ENCODE data around the gene TSPAN13. TPM values are rescaled to one million over a fixed set of nuclear protein-coding genes. Genes with fewer than 3 reads are reported as not detected.

The TSPAN13 gene
- total RNA-seq, 1 donor from 2014 or later = 69.5 TPM

DNA sequence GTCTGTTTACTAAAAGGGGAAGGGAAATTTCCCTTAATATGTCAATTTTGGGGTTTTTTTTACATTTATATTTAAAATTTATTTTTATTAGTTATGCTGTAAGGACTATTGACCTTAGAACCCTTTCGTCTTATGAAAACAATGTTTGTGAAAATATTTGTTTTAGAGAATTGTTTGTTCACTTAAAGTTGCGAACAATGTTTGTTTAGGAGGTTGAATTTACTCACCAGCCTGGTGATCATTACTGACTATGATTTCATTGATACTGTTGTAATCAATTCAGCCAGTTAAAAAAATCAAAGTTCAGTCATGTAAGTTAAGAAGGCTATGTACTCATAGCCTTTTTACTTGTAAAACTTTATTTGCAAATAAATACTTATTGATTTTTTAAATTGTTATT is 27.4 kb upstream of the TSPAN13 start:
- no peaks in the 10 kb centered on the region for H3K27me3 Mint-ChIP-seq (ENCODE audit: low read depth)
- peaks cover 9% of the 10 kb centered on the region for H3K4me1 Mint-ChIP-seq
- TF ChIP-seq CTCF (IDR thresholded peaks at IDR 0.05; ENCODE audit: unreplicated experiment) = no peak
- H3K9me3 Mint-ChIP-seq = no peaks in the 10 kb centered on the region
- H3K36me3 Mint-ChIP-seq = no peaks in the 10 kb centered on the region
- H3K4me3 Mint-ChIP-seq = no peak overlapping the region
- no peak for DNase-seq (ENCODE audit: low spot score in 2 of 2, unreplicated experiment in 2 of 2)
- no peak overlapping the region for H3K27ac Mint-ChIP-seq

GRCh38 chr7:16727736-16728135 is 25.8 kb upstream of the TSPAN13 start:
- DNase-seq (ENCODE audit: low spot score in 2 of 2, unreplicated experiment in 2 of 2) = no peak
- Mint-ChIP-seq H3K27ac (no peak overlapping the region), H3K4me1 (peaks cover 5% of the 10 kb centered on the region), H3K9me3 (no peaks in the 10 kb centered on the region), H3K36me3 (no peaks in the 10 kb centered on the region), H3K4me3 (no peak overlapping the region), H3K27me3 (ENCODE audit: low read depth) (no peaks in the 10 kb centered on the region)
- no peak for TF ChIP-seq CTCF (IDR thresholded peaks at IDR 0.05; ENCODE audit: unreplicated experiment)

- DNase-seq (ENCODE audit: low spot score in 2 of 2, unreplicated experiment in 2 of 2) = no peak
- peaks cover under 1% of the 10 kb centered on the region for H3K36me3 Mint-ChIP-seq
- H3K27ac Mint-ChIP-seq = no peak overlapping the region
- peaks cover 1% of the 10 kb centered on the region for H3K9me3 Mint-ChIP-seq
- no peaks in the 10 kb centered on the region for H3K4me1 Mint-ChIP-seq
- H3K27me3 Mint-ChIP-seq (ENCODE audit: low read depth) = no peaks in the 10 kb centered on the region
- TF ChIP-seq CTCF (IDR thresholded peaks at IDR 0.05; ENCODE audit: unreplicated experiment) = no peak
- H3K4me3 Mint-ChIP-seq = no peak overlapping the region
Observed at GRCh38 chr7:16728811-16729210, 24.7 kb upstream of the TSPAN13 start.

DNA sequence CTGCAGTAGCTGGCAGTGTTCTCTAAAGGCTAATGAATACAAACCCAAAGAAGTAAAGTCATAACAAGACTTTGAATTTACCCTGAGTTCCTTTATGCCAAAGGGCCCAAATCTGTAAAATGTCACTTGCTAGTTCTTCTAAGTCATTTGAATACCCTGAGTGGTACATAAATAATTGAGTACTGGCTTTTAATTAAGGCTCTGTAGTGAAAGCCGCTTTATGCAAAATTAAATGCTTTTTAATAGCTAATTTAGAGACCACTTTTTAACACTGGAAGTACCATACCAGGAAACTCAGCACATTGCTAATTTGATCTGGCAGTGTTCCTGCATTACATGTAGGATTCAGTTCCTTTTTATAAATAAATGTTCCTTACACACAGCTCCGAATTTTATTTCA is 24.0 kb upstream of the TSPAN13 start:
- H3K4me1 Mint-ChIP-seq = peaks cover 5% of the 10 kb centered on the region
- DNase-seq (ENCODE audit: low spot score in 2 of 2, unreplicated experiment in 2 of 2) = no peak
- no peak overlapping the region for H3K4me3 Mint-ChIP-seq
- peaks cover 4% of the 10 kb centered on the region for H3K9me3 Mint-ChIP-seq
- no peaks in the 10 kb centered on the region for H3K27me3 Mint-ChIP-seq (ENCODE audit: low read depth)
- TF ChIP-seq CTCF (IDR thresholded peaks at IDR 0.05; ENCODE audit: unreplicated experiment) = no peak
- no peak overlapping the region for H3K27ac Mint-ChIP-seq
- peaks cover 2% of the 10 kb centered on the region for H3K36me3 Mint-ChIP-seq

GRCh38 chr7:16730937-16731336 is 22.6 kb upstream of the TSPAN13 start:
- no peak overlapping the region for H3K27ac Mint-ChIP-seq
- H3K27me3 Mint-ChIP-seq (ENCODE audit: low read depth) = no peaks in the 10 kb centered on the region
- peaks cover 4% of the 10 kb centered on the region for H3K9me3 Mint-ChIP-seq
- TF ChIP-seq CTCF (IDR thresholded peaks at IDR 0.05; ENCODE audit: unreplicated experiment) = no peak
- H3K4me1 Mint-ChIP-seq = peaks cover 9% of the 10 kb centered on the region
- H3K4me3 Mint-ChIP-seq = no peak overlapping the region
- peaks cover 2% of the 10 kb centered on the region for H3K36me3 Mint-ChIP-seq
- DNase-seq (ENCODE audit: low spot score in 2 of 2, unreplicated experiment in 2 of 2) = no peak

DNA sequence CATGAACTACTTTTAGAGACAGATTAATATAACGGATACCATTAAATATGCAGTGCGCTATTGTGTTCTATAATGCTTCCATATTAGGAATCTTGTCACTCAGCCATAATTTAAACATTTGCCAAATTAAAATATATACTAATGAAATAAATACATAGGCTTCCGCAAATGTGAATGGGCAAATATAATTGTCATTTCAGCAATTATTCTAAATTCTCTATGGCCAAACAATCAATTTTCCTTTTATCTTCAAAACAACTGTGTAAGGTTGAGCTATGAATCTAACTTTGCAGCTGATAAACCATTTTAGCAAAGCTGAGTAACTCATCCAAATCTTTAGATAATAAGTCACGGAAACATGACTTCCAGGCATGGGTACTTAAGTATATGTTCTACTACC is 20.7 kb upstream of the TSPAN13 start:
- no peaks in the 10 kb centered on the region for H3K27me3 Mint-ChIP-seq (ENCODE audit: low read depth)
- peaks cover 9% of the 10 kb centered on the region for H3K4me1 Mint-ChIP-seq
- H3K4me3 Mint-ChIP-seq = no peak overlapping the region
- TF ChIP-seq CTCF (IDR thresholded peaks at IDR 0.05; ENCODE audit: unreplicated experiment) = no peak
- peaks cover 4% of the 10 kb centered on the region for H3K9me3 Mint-ChIP-seq
- H3K36me3 Mint-ChIP-seq = peaks cover 2% of the 10 kb centered on the region
- no peak for DNase-seq (ENCODE audit: low spot score in 2 of 2, unreplicated experiment in 2 of 2)
- H3K27ac Mint-ChIP-seq = no peak overlapping the region

Measured in mesothelial cell of epicardium (in vitro differentiated cells).